Measurements from ENCODE around the gene KCNH2. TPM values are rescaled to one million over a fixed set of nuclear protein-coding genes. Genes with fewer than 3 reads are reported as not detected.

KCNH2 gene
- total and polyA plus RNA-seq, 2 of the 13 experiments (the other 11 are each of a cell fraction or from before 2014, with no cell fraction given), result 0.09 to 0.11 TPM

- no peak for TF ChIP-seq ZNF720 (CRISPR knock-in tag; IDR thresholded peaks at IDR 0.05)
Measured at GRCh38 chr7:150901160-150902035, 76.7 kb downstream of the KCNH2 start (continued).

- Histone ChIP-seq H3K4me2 (ENCODE audit: low read depth, low read length) (peak overlapping the region; percentile 29; the same call in 1 of the 2 replicates), H3K27ac (ENCODE audit: extremely low read length, insufficient read depth, low read length) (no peak overlapping the region), H3K27me3 (ENCODE audit: control insufficient read depth in 1 of 2, insufficient read depth in 2 of 2, low read length in 2 of 2) (peaks cover 1 to 33% of the 10 kb centered on the region in 2 experiments; a peak in 3 of 5 replicates), H3K9me3 (ENCODE audit: low read length) (no peaks in the 10 kb centered on the region), H3K4me1 (ENCODE audit: insufficient read depth, low read length) (peaks cover 18% of the 10 kb centered on the region), H3K4me3 (replicated peaks in 1 of 3; ENCODE audit: insufficient read depth in 1 of 3, low read depth in 2 of 3, low read length in 3 of 3) (no peak overlapping the region), H3K36me3 (replicated peaks in 1 of 2; ENCODE audit: control insufficient read depth in 1 of 2, insufficient read depth in 2 of 2, low read length in 2 of 2) (no peaks in the 10 kb centered on the region), H3K79me2 (ENCODE audit: insufficient read depth, low read length) (no peaks in the 10 kb centered on the region), H2AFZ (ENCODE audit: low read length) (no peak overlapping the region), H3K9ac (ENCODE audit: insufficient read depth, low read depth, low read length) (no peak overlapping the region), H4K20me1 (ENCODE audit: insufficient read depth, low read length) (no peaks in the 10 kb centered on the region)
- DNase-seq (ENCODE audit: low spot score) (no peak), ATAC-seq (peak; percentile 27), FAIRE-seq (no peak)
- in situ Hi-C loops (cut with HindIII; ENCODE audit: extremely low pct_ligation_motif_present, low pct_unique_long_range_greater_than_20kb) (no loop called here), intact Hi-C loops (cut with micrococcal nuclease; ENCODE audit: unreplicated experiment) (no loop called here)
- CTCF ChIA-PET (ENCODE audit: low intra/inter-chr PET ratio, low total read pairs), result no interaction called here
- POLR2A ChIA-PET, result no interaction called here
- BruUV-seq (replicated peaks), result no TSS peak
- WGBS (ENCODE audit: low lambda C conversion rate), result 26% methylated on average over 8 of the region's 8 CpGs
- TF ChIP-seq MXD3 (CRISPR knock-in tag; IDR thresholded peaks at IDR 0.05), result no peak
- no peak for TF ChIP-seq PRDM10 (CRISPR knock-in tag; IDR thresholded peaks at IDR 0.05; ENCODE audit: low read depth)
- no peak for TF ChIP-seq TBX2 (CRISPR knock-in tag; IDR thresholded peaks at IDR 0.05; ENCODE audit: borderline replicate concordance)
- no peak for TF ChIP-seq ISX (CRISPR knock-in tag; conservative IDR thresholded peaks at IDR 0.05)
- no peak for TF ChIP-seq SSRP1 (CRISPR knock-in tag; IDR thresholded peaks at IDR 0.05)
- no peak for TF ChIP-seq ZNF264 (CRISPR knock-in tag; IDR thresholded peaks at IDR 0.05)
- TF ChIP-seq RFX3 (CRISPR knock-in tag; IDR thresholded peaks at IDR 0.05), result no peak
- no peak for TF ChIP-seq ZFP36 (IDR thresholded peaks at IDR 0.05; ENCODE audit: borderline replicate concordance, low read depth, low read length, partially characterized antibody)
- no peak for TF ChIP-seq MTERF4 (CRISPR knock-in tag; IDR thresholded peaks at IDR 0.05)
- no peak for TF ChIP-seq ZFP91 (CRISPR knock-in tag; IDR thresholded peaks at IDR 0.05; ENCODE audit: borderline replicate concordance)
- TF ChIP-seq ZNF382 (CRISPR knock-in tag; IDR thresholded peaks at IDR 0.05; ENCODE audit: borderline replicate concordance), result no peak
- no peak for TF ChIP-seq ZNF782 (CRISPR knock-in tag; IDR thresholded peaks at IDR 0.05; ENCODE audit: borderline replicate concordance)
- TF ChIP-seq ZZZ3 (CRISPR knock-in tag; IDR thresholded peaks at IDR 0.05; ENCODE audit: borderline replicate concordance), result no peak
Measured at GRCh38 chr7:150900675-150901074, 77.4 kb downstream of the KCNH2 start.

Data from HepG2 (cell line).